Ishikawa (cell line): ENCODE data around the gene CCNE1.

Experiments
- CEBPB ChIP-seq: IDR thresholded peaks from 2 replicates; pipeline ENCODE4 v1.6.1; 2012
- CREB1 ChIP-seq: IDR thresholded peaks from 2 replicates; pipeline ENCODE4 v1.6.1; 2012; ENCODE audit warnings: low read depth
- EGR1 ChIP-seq: IDR thresholded peaks from 2 replicates; pipeline ENCODE4 v1.6.1; 2012
- EP300 ChIP-seq: IDR thresholded peaks from 2 replicates; pipeline ENCODE4 v1.6.1; 2012; ENCODE audit warnings: borderline replicate concordance
- FOXM1 ChIP-seq: IDR thresholded peaks from 2 replicates; pipeline ENCODE4 v1.6.1; 2012; ENCODE audit warnings: low read depth, borderline replicate concordance
- NFIC ChIP-seq: IDR thresholded peaks from 2 replicates; pipeline ENCODE4 v1.6.1; 2012
- RAD21 ChIP-seq: IDR thresholded peaks from 2 replicates; pipeline ENCODE4 v1.6.1; 2012; ENCODE audit warnings: low read depth
- TAF1 ChIP-seq: IDR thresholded peaks from 2 replicates; pipeline ENCODE4 v1.6.1; 2012; ENCODE audit warnings: low read depth, mild to moderate bottlenecking
- TCF12 ChIP-seq: IDR thresholded peaks from 2 replicates; pipeline ENCODE4 v1.6.1; 2012; ENCODE audit warnings: low read depth
- TEAD4 ChIP-seq: IDR thresholded peaks from 2 replicates; pipeline ENCODE4 v1.6.1; 2012
- YY1 ChIP-seq: IDR thresholded peaks from 2 replicates; pipeline ENCODE4 v1.6.1; 2012; ENCODE audit warnings: low read depth
- ZBTB7A ChIP-seq: IDR thresholded peaks from 2 replicates; pipeline ENCODE4 v1.6.1; 2012; ENCODE audit warnings: low read depth
- TF ChIP-seq, protein P1 (sequence below): IDR thresholded peaks from 2 replicates; pipeline ENCODE4 v1.6.1; 2012; ENCODE audit warnings: low read depth, mild to moderate bottlenecking
- TF ChIP-seq, protein P2 (sequence below): IDR thresholded peaks from 2 replicates; pipeline ENCODE4 v1.6.1; 2012
- TF ChIP-seq, protein P3 (sequence below): IDR thresholded peaks from 2 replicates; pipeline ENCODE4 v1.6.1; 2012

The CCNE1 gene

GRCh38 chr19:29767039-29767735 is 44.6 kb upstream of the CCNE1 start:
- TF ChIP-seq, protein P1, sequence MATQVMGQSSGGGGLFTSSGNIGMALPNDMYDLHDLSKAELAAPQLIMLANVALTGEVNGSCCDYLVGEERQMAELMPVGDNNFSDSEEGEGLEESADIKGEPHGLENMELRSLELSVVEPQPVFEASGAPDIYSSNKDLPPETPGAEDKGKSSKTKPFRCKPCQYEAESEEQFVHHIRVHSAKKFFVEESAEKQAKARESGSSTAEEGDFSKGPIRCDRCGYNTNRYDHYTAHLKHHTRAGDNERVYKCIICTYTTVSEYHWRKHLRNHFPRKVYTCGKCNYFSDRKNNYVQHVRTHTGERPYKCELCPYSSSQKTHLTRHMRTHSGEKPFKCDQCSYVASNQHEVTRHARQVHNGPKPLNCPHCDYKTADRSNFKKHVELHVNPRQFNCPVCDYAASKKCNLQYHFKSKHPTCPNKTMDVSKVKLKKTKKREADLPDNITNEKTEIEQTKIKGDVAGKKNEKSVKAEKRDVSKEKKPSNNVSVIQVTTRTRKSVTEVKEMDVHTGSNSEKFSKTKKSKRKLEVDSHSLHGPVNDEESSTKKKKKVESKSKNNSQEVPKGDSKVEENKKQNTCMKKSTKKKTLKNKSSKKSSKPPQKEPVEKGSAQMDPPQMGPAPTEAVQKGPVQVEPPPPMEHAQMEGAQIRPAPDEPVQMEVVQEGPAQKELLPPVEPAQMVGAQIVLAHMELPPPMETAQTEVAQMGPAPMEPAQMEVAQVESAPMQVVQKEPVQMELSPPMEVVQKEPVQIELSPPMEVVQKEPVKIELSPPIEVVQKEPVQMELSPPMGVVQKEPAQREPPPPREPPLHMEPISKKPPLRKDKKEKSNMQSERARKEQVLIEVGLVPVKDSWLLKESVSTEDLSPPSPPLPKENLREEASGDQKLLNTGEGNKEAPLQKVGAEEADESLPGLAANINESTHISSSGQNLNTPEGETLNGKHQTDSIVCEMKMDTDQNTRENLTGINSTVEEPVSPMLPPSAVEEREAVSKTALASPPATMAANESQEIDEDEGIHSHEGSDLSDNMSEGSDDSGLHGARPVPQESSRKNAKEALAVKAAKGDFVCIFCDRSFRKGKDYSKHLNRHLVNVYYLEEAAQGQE: no peak
- TF ChIP-seq TEAD4: no peak
- TF ChIP-seq, protein P2, sequence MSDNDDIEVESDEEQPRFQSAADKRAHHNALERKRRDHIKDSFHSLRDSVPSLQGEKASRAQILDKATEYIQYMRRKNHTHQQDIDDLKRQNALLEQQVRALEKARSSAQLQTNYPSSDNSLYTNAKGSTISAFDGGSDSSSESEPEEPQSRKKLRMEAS: no peak
- TF ChIP-seq, protein P3, sequence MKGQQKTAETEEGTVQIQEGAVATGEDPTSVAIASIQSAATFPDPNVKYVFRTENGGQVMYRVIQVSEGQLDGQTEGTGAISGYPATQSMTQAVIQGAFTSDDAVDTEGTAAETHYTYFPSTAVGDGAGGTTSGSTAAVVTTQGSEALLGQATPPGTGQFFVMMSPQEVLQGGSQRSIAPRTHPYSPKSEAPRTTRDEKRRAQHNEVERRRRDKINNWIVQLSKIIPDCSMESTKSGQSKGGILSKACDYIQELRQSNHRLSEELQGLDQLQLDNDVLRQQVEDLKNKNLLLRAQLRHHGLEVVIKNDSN: no peak
- TF ChIP-seq EP300: no peak
- no peak for TF ChIP-seq CEBPB
- no peak for TF ChIP-seq ZBTB7A
- no peak for TF ChIP-seq TAF1
- no peak for TF ChIP-seq CREB1
- no peak for TF ChIP-seq RAD21
- no peak for TF ChIP-seq YY1

GRCh38 chr19:29768166-29768565 is 43.6 kb upstream of the CCNE1 start:
- TF ChIP-seq EP300: no peak
- no peak for TF ChIP-seq CREB1
- TF ChIP-seq, protein P1: no peak
- no peak for TF ChIP-seq TCF12
- no peak for TF ChIP-seq TAF1
- no peak for TF ChIP-seq FOXM1
- TF ChIP-seq RAD21: no peak
- no peak for TF ChIP-seq NFIC
- TF ChIP-seq EGR1: no peak
- no peak for TF ChIP-seq CEBPB
- TF ChIP-seq, protein P2: no peak
- no peak for TF ChIP-seq ZBTB7A
- TF ChIP-seq TEAD4: no peak
- TF ChIP-seq, protein P3: no peak
- TF ChIP-seq YY1: no peak

GRCh38 chr19:29769997-29770396 is 41.8 kb upstream of the CCNE1 start:
- TF ChIP-seq EP300: no peak
- no peak for TF ChIP-seq TCF12
- TF ChIP-seq, protein P1: no peak
- no peak for TF ChIP-seq TEAD4
- no peak for TF ChIP-seq TAF1
- TF ChIP-seq CEBPB: no peak
- TF ChIP-seq CREB1: no peak
- no peak for TF ChIP-seq RAD21
- TF ChIP-seq, protein P3: no peak
- TF ChIP-seq, protein P2: no peak
- no peak for TF ChIP-seq YY1
- TF ChIP-seq NFIC: no peak
- no peak for TF ChIP-seq FOXM1
- no peak for TF ChIP-seq ZBTB7A
- no peak for TF ChIP-seq EGR1

DNA sequence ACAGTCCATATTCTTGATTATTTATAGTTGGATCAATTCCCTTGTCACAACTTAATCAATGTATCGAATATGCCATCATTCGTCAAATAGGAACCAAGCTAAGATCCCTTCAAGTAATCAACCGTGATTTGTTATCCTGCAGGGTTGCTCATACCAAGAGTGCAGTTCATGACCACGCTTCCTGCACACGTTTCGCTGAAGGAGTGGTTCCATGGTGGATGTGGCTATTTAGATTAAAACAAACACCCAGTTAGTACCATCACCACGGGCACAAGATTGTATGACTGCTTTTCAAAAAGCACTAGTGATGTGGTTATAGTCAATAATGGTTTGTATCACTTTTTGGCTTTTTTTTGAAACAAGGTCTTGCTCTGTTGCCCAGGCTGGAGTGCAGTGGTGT is 41.1 kb upstream of the CCNE1 start:
- TF ChIP-seq TAF1 (no peak), RAD21 (no peak), NFIC (no peak)
